Thyroid gland (tissue), 4 donors: Measurements from ENCODE around the gene LONRF3.

ENCODE experiments used
- POLR2A ChIP-seq, 2 donors: fragments of 450-650 bp; IDR thresholded peaks; one replicate each; pipeline ENCODE4 v1.6.1; 2017; ENCODE audit warnings: antibody characterized with exemption in 2 of 2, mild to moderate bottlenecking in 2 of 2, moderate library complexity in 1 of 2
- TF ChIP-seq, protein P1 (sequence below), 6 experiments: fragments of 200-600 bp in 3 of 6; fragments of 450-650 bp in 3 of 6; sonication (generic) in 3 of 6; IDR thresholded peaks; one replicate each; pipeline ENCODE4 v1.5.1; 2016 to 2019; ENCODE audit warnings: antibody characterized with exemption in 6 of 6, mild to moderate bottlenecking in 2 of 6, inconsistent platforms in 1 of 6, moderate library complexity in 1 of 6

DNA sequence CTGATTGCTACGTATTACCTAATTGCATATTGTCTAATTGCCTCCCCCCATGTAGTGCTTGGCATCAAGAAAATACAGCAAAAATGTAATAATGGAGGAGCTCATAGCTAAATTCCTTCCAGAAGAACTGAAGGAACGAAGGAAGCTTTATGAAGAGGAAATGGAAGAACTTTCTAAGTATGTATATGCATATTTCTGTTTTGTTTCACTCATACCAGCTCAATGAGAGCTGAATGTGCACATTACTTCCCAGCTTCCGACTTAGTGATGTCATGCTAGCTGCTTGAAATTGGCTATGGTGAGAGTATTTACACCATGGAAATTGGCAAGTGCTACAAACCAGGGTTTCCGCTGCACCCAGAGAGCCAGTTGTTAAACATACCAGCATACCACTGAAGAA, 34.7 kb downstream of the LONRF3 start:
- TF ChIP-seq, protein P1, sequence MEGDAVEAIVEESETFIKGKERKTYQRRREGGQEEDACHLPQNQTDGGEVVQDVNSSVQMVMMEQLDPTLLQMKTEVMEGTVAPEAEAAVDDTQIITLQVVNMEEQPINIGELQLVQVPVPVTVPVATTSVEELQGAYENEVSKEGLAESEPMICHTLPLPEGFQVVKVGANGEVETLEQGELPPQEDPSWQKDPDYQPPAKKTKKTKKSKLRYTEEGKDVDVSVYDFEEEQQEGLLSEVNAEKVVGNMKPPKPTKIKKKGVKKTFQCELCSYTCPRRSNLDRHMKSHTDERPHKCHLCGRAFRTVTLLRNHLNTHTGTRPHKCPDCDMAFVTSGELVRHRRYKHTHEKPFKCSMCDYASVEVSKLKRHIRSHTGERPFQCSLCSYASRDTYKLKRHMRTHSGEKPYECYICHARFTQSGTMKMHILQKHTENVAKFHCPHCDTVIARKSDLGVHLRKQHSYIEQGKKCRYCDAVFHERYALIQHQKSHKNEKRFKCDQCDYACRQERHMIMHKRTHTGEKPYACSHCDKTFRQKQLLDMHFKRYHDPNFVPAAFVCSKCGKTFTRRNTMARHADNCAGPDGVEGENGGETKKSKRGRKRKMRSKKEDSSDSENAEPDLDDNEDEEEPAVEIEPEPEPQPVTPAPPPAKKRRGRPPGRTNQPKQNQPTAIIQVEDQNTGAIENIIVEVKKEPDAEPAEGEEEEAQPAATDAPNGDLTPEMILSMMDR (IDR thresholded peaks at IDR 0.05) = no peak
- no peak for TF ChIP-seq POLR2A (IDR thresholded peaks at IDR 0.05)
